CD14-positive monocyte (primary cell): Measurements from ENCODE around the gene SULT1A2. TPM values are rescaled to one million over a fixed set of nuclear protein-coding genes. Genes with fewer than 3 reads are reported as not detected.
"Not testable (repeated sequence)": the region's sequence is repeated elsewhere in the genome, so short reads cannot be mapped to it uniquely, and the experiment has no call there.

ENCODE experiments used
- DNase-seq, 3 donors: peaks; one replicate each; pipeline ENCODE4 v3.0.0-alpha.2; 2011 to 2022
- H2AFZ ChIP-seq: 2 replicates; pipeline ENCODE4 v1.6.0; 2012; ENCODE audit warnings: mild to moderate bottlenecking, low read depth, low read length, inconsistent platforms; ENCODE audit not compliant: insufficient read depth, poor library complexity, severe bottlenecking
- H3K27ac ChIP-seq, 2 donors: 1 replicate in 1 of 2; 2 replicates in 1 of 2; pipeline ENCODE4 v1.5.1; 2012 to 2013; ENCODE audit warnings: low read length in 2 of 2, control low read depth in 1 of 2, inconsistent platforms in 1 of 2, low read depth in 1 of 2, mild to moderate bottlenecking in 1 of 2
- H3K27me3 ChIP-seq, 2 donors: one replicate each; pipeline versions ENCODE4 v1.6.0 to v1.6.1; 2011 to 2013; ENCODE audit warnings: low read length in 2 of 2; ENCODE audit not compliant: control insufficient read depth in 2 of 2, insufficient read depth in 2 of 2
- H3K36me3 ChIP-seq, 2 donors: replicated peaks in 1 of 2; 1 replicate in 1 of 2; 2 replicates in 1 of 2; pipeline versions ENCODE4 v1.5.1 to v1.6.1; 2012 to 2013; ENCODE audit warnings: low read length in 2 of 2, control low read depth in 1 of 2, inconsistent platforms in 1 of 2, mild to moderate bottlenecking in 1 of 2; ENCODE audit not compliant: insufficient read depth in 2 of 2, control insufficient read depth in 1 of 2
- H3K4me1 ChIP-seq, 2 donors: 1 replicate in 1 of 2; 2 replicates in 1 of 2; pipeline versions ENCODE4 v1.5.1 to v1.6.1; 2012 to 2013; ENCODE audit warnings: low read length in 2 of 2, control low read depth in 1 of 2, inconsistent platforms in 1 of 2, mild to moderate bottlenecking in 1 of 2, moderate library complexity in 1 of 2; ENCODE audit not compliant: insufficient read depth in 2 of 2, control insufficient read depth in 1 of 2
- H3K4me2 ChIP-seq: replicated peaks from 2 replicates; pipeline ENCODE3; 2012; ENCODE audit warnings: low read length, moderate library complexity, mild to moderate bottlenecking; ENCODE audit not compliant: poor library complexity, severe bottlenecking; ENCODE audit errors: extremely low read depth
- H3K4me3 ChIP-seq, 3 experiments: fragments of 200-600 bp in 1 of 3; sonication (generic) in 1 of 3; replicated peaks in 1 of 3; 1 replicate in 2 of 3; 2 replicates in 1 of 3; pipeline ENCODE4 v1.5.1; 2011 to 2013; ENCODE audit warnings: low read length in 3 of 3, mild to moderate bottlenecking in 3 of 3, control low read depth in 2 of 3, low read depth in 2 of 3, inconsistent platforms in 1 of 3, moderate library complexity in 1 of 3
- H3K79me2 ChIP-seq: 2 replicates; pipeline ENCODE4 v1.6.0; 2012; ENCODE audit warnings: mild to moderate bottlenecking, control low read depth, inconsistent platforms, low read length, moderate library complexity; ENCODE audit not compliant: insufficient read depth
- H3K9ac ChIP-seq: 2 replicates; pipeline ENCODE4 v1.6.0; 2017; ENCODE audit warnings: low read length, mild to moderate bottlenecking; ENCODE audit not compliant: insufficient read depth, poor library complexity, severe bottlenecking
- H3K9me3 ChIP-seq, 2 donors: replicated peaks in 1 of 2; 1 replicate in 1 of 2; 2 replicates in 1 of 2; pipeline versions ENCODE4 v1.5.1 to v1.6.1; 2012 to 2013; ENCODE audit warnings: low read length in 2 of 2, control low read depth in 1 of 2; ENCODE audit not compliant: control insufficient read depth in 1 of 2, insufficient read depth in 1 of 2
- H4K20me1 ChIP-seq: 2 replicates; pipeline ENCODE4 v1.6.0; 2012; ENCODE audit warnings: mild to moderate bottlenecking, low read length, control low read depth, moderate library complexity; ENCODE audit not compliant: insufficient read depth
- H3K27ac Mint-ChIP-seq, 7 donors: one replicate each; pipeline ENCODE4 v1.8.0; 2020; ENCODE audit warnings: mild to moderate bottlenecking in 7 of 7, mixed read lengths in 7 of 7, moderate library complexity in 6 of 7, inconsistent platforms in 2 of 7
- H3K27me3 Mint-ChIP-seq, 3 donors: one replicate each; pipeline ENCODE4 v1.8.0; 2021 to 2022; ENCODE audit warnings: low read depth in 3 of 3, mild to moderate bottlenecking in 3 of 3, mixed read lengths in 3 of 3, moderate library complexity in 3 of 3, inconsistent platforms in 1 of 3
- H3K36me3 Mint-ChIP-seq, 2 donors: one replicate each; pipeline ENCODE4 v1.8.0; 2020; ENCODE audit warnings: mixed read lengths in 2 of 2, inconsistent platforms in 1 of 2, mild to moderate bottlenecking in 1 of 2
- H3K4me1 Mint-ChIP-seq: one replicate; pipeline ENCODE4 v1.8.0; 2020; ENCODE audit warnings: mild to moderate bottlenecking, mixed read lengths
- H3K4me3 Mint-ChIP-seq, 2 donors: one replicate each; pipeline ENCODE4 v1.8.0; 2020; ENCODE audit warnings: mild to moderate bottlenecking in 2 of 2, mixed read lengths in 2 of 2, moderate library complexity in 1 of 2
- H3K9me3 Mint-ChIP-seq, 7 donors: one replicate each; pipeline ENCODE4 v1.8.0; 2020 to 2022; ENCODE audit warnings: mixed read lengths in 7 of 7, mild to moderate bottlenecking in 6 of 7, moderate library complexity in 6 of 7, inconsistent platforms in 2 of 7
- WGBS: methylation state at CpG from one replicate; pipeline ENCODE4 v1.1.5; 2013; ENCODE audit warnings: missing lambda C conversion rate; ENCODE audit not compliant: insufficient coverage; 5-methylcytosine and 5-hydroxymethylcytosine counted together
- intact Hi-C, 2 donors: fragments of 100-400 bp; cut with micrococcal nuclease; formaldehyde crosslinking; loops; one replicate each; pipeline versions ENCODE4 v1.15.0 to v1.15.1; 2023
- polyA plus RNA-seq, 3 donors: library from polyadenylated mRNA; depleted of rRNA in 1 of 3; unstranded in 2 of 3; stranded (reverse) in 1 of 3; fragments of 300-500 nt in 2 of 3; fragments of >200 nt in 1 of 3; fragmentation: Illumina TruSeq in 2 of 3; gene quantifications; 1 replicate in 2 of 3; 2 replicates in 1 of 3; pipeline ENCODE4 v1.2.3, GENCODE V29; 2012 to 2021

The SULT1A2 gene
- polyA plus RNA-seq, 3 donors: 1.1 to 4.6 TPM; not detected in 1

- intact Hi-C loops, H3K27ac Mint-ChIP-seq, H4K20me1 ChIP-seq, H3K27ac ChIP-seq, H3K36me3 ChIP-seq, H3K27me3 ChIP-seq, H3K36me3 Mint-ChIP-seq, H3K9me3 Mint-ChIP-seq, H3K9ac ChIP-seq, H3K4me2 ChIP-seq, H3K79me2 ChIP-seq, H3K27me3 Mint-ChIP-seq, H3K4me3 ChIP-seq, H3K9me3 ChIP-seq, H3K4me1 Mint-ChIP-seq, H2AFZ ChIP-seq, H3K4me3 Mint-ChIP-seq, H3K4me1 ChIP-seq: not testable (repeated sequence)
- DNase-seq: peak in 1 of 3 donors; percentile 6
- no CpG with 5 or more reads among the region's 5 CpGs for WGBS
Observed at GRCh38 chr16:28636093-28636823, 39.4 kb upstream of the SULT1A2 start.

- DNase-seq, H2AFZ ChIP-seq, H3K36me3 ChIP-seq, H3K27me3 Mint-ChIP-seq, H3K4me1 Mint-ChIP-seq, H3K9ac ChIP-seq, H3K4me3 ChIP-seq, H3K9me3 ChIP-seq, H3K27me3 ChIP-seq, H3K9me3 Mint-ChIP-seq, H3K27ac Mint-ChIP-seq, H4K20me1 ChIP-seq, intact Hi-C loops, H3K36me3 Mint-ChIP-seq, H3K4me1 ChIP-seq, H3K4me3 Mint-ChIP-seq, H3K27ac ChIP-seq, H3K79me2 ChIP-seq, H3K4me2 ChIP-seq: not testable (repeated sequence)
- 86% methylated on average over 1 of the region's 5 CpGs for WGBS
Observed at GRCh38 chr16:28630905-28631304, 34.1 kb upstream of the SULT1A2 start.
